GM19463 (cell line): ENCODE measurements around the gene TENT5C.

Experiments
- ATAC-seq: cut with Tn5 transposase; IDR thresholded peaks from one replicate; pipeline ENCODE4 v1.9.1; 2021; ENCODE audit warnings: mild to moderate bottlenecking, moderate library complexity; ENCODE audit not compliant: unreplicated experiment

The TENT5C gene

DNA sequence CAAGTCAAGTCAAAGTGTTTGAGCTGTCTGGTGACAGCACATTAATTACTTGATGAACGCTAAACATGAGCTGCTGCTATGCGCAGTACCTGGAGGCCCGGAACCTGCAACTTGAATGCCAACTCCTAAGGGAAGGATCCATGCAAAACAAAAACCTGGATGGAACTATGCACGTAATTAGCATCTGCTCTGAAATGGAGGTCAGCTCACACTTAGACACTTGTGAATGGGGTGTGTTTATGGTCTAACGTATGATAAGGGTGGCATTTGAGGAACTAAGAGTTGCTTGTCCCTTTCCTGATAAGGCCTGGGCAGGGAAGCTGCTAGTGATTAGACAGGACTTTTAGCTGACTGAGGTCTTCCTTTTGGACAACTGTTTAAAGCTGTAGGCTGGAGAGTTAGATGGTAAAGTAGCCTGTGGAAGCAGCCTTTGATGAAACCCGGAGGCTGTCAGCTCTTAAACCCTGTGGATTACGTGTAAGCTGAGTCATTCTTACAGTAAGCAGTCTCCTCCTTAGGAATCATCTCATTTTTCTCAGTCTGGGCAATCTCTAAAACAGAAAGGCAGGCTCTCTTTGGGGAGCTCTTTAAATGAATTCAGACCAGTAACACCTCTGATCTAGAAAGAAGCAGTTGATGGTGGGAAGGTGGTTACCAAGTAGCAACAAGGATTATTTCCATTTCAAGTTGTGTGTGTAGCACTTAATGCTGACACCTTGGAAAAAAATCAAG, 6.8 kb downstream of the TENT5C start:
- ATAC-seq, result no peak

DNA sequence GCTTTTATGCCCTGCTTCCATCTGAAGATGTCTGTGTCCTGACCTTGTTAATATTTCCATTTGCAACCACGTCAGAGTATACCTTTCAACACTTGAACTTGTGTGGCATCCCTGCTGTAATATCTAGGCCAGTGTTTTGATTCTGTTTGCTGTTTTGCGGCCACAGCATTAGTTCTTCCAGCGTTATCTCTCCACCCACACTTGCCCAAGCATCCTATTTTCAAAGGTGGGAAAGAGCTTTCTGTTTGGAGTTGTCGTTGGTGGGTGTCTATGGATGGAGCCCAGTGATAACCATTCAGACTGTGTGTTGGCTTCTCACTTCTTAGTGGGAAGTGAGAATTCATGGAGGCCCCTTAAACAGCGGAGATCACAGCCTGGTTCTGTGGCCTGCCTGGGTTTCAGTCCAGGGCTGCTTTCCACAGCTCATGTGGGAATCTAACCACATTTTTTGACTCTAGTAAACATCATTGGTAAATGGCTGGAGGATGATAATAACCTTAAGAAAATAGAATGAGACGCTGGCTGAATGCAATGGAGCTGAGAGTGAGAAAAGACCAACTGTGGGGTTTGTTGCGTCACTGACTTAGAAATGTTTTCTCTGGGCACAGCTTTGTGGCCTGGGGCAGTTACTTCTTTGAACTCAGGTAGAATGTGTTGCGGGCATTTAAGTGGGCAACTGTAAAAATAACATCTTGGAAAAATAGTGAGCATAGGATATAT, 7.6 kb downstream of the TENT5C start:
- no peak for ATAC-seq

GRCh38 chr1:117613969-117614729, 8.3 kb downstream of the TENT5C start:
- no peak for ATAC-seq

- no peak for ATAC-seq
Measured at GRCh38 chr1:117615474-117615873, 9.6 kb downstream of the TENT5C start.

DNA sequence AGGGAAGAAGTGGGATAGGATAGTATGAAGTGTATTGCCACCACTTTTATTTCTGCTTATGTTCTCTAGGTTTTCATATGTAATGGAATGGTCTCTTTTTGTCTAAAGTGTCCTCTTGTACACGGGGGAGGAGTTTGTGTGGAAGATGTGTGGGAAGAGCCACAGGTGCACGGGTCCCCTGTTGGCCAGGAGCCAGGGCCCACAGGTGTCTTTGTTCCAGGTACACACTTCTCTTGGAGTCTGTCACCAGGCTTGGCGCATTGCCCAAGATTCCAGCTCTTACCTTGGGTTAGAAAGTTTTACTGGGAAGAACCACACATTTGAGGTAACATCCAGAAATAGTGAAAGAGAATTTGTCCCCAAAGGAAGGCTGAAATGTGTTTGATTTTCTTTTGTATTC, 10.5 kb downstream of the TENT5C start:
- no peak for ATAC-seq

- ATAC-seq, result no peak
Measured at GRCh38 chr1:117616967-117617366, 11.1 kb downstream of the TENT5C start.

DNA sequence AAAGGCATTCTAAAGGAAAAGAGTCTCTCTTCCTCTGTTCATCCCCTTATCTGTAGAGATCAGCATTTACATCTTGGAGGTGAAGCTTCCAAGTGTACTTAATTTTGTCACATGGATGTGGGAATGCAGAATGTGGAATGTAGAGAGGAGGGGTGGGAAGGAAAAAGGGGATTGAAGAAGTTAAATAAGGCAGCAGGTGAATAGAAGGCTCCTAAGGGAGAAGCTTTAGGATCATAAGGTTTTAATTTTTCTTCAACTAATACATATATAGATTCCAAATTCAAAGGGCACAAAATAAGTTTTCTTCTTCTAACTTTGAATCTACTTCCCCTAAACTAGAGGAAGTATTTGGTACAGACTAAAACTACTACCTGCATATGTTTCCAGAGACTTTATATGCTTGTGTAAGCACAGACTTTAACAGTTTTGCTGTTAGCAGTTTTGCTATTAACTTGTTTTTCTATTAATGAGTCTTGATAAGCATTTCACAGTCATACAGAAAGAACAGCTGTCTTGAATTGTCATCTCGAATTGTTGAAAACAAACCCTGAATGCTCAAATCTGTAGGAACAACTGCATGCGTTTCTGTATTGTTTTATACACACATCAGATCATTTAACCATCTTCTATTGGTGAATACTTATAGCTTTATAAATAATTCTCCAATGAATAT, 12.7 kb downstream of the TENT5C start:
- ATAC-seq, result no peak

DNA sequence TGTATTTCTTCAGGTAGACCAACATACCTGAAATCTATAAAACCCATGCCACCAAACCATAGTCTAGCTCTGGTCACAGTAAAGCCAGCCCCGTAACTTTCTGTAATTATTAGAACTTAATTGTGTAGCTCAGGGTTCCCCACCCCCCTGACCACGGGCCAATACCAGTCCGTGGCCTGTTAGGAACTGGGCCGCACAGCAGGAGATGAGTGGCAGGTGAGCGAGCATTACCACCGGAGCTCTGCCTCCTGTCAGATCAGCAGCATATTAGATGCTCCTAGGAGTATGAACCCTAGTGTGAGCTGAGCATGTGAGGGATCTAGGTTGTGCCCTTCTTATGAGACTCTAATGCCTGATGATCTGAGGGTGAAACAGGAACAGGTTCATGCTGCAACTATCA, 14.6 kb downstream of the TENT5C start:
- no peak for ATAC-seq

DNA sequence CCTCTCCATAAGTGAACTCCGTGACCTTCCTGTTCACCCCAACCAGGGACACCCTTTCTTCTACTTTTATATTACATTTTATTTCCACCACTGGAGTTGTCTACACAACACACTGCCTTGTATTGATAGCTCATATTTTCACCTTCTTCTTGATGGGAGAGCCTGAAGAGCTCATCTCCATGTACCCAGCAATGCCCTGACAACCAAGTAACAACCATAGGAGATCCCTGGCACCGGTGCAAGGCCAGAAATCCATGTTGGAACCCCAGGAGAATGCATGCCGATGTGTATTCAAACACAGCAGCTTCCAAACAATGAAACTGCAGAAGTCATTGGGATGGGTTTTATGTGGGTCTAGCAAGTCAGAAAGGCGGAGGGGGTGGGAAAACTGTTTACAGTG, 15.5 kb downstream of the TENT5C start:
- no peak for ATAC-seq

DNA sequence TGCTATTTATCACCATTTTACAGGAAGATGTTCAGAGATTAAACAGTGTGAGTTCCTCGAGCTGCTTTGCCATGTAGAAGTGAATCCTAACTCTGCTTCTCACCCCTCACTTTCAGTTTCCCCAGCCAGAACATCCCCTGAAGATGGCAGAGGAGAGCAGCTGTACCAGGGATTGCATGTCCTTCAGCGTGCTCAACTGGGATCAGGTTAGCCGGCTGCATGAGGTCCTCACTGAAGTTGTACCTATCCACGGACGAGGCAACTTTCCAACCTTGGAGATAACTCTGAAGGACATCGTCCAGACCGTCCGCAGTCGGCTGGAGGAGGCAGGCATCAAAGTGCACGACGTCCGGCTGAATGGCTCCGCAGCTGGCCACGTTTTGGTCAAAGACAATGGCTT, 16.9 kb downstream of the TENT5C start:
- ATAC-seq, result no peak

DNA sequence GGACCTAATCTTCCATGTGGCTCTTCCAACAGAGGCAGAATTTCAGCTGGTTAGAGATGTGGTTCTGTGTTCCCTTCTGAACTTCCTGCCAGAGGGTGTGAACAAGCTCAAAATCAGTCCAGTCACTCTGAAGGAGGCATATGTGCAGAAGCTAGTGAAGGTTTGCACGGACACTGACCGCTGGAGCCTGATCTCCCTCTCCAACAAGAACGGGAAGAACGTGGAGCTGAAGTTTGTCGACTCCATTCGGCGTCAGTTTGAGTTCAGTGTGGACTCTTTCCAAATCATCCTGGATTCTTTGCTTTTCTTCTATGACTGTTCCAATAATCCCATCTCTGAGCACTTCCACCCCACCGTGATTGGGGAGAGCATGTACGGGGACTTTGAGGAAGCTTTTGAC, 17.3 kb downstream of the TENT5C start:
- ATAC-seq, result no peak

DNA sequence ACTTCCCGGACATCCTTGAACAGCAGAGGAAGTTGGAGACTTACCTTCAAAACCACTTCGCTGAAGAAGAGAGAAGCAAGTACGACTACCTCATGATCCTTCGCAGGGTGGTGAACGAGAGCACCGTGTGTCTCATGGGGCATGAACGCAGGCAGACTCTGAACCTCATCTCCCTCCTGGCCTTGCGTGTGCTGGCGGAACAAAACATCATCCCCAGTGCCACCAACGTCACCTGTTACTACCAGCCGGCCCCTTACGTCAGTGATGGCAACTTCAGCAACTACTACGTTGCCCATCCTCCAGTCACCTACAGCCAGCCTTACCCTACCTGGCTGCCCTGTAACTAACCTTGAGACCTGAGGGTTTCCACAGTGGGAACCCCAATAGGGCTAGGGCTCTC, 17.9 kb downstream of the TENT5C start:
- ATAC-seq, result no peak

DNA sequence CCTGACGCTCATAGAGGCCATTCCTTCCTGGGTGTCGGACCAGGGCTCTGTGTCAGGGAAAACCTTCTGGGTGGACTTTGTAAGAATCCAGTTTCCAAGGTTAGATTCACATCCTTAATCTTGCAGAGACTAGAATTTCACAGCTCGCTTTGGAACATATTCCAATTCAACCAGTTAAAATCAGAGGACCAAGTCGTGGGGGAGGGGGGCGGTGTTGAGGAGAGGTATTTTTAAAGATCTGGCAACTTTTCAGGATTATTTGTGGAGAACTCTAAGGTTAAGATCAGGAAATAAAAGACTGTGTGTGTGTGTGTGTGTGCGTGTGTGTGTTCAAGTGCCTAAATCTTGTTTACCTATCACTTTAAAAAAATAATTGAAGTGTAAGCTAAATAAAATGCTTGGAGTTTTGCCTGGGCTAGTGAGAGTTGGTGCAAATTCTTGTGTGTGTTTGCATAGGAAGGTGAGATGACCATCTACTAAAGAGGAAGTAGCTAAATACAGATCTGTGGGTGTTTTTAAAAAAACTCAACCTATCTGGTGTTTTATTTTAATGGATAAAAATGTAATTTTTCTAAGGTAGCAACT, 21.8 kb downstream of the TENT5C start:
- no peak for ATAC-seq

GRCh38 chr1:117628343-117628742, 22.5 kb downstream of the TENT5C start:
- no peak for ATAC-seq

GRCh38 chr1:117629625-117630422, 24.0 kb downstream of the TENT5C start:
- no peak for ATAC-seq

- ATAC-seq, result no peak
Measured at GRCh38 chr1:117630423-117630998, 24.7 kb downstream of the TENT5C start.

- no peak for ATAC-seq
Measured at GRCh38 chr1:117631359-117632160, 25.7 kb downstream of the TENT5C start.

- no peak for ATAC-seq
Measured at GRCh38 chr1:117632269-117633067, 26.6 kb downstream of the TENT5C start.
